Keratinocyte (primary cell): Measurements from ENCODE around the gene PLCB3. TPM values are rescaled to one million over a fixed set of nuclear protein-coding genes. Genes with fewer than 3 reads are reported as not detected.

ENCODE experiments used
- DNase-seq: peaks from one replicate; pipeline ENCODE4 v3.0.0-alpha.2; 2011; ENCODE audit warnings: low read depth, missing footprints, low spot score
- FAIRE-seq: peaks from 2 replicates; lab custom pipeline; 2011; peaks lifted over from hg19 to GRCh38; lab: Jason Lieb, UNC
- H2AFZ ChIP-seq: 2 replicates; pipeline ENCODE4 v1.6.0; 2012; ENCODE audit warnings: low read length, control low read depth, inconsistent platforms; ENCODE audit not compliant: control insufficient read depth
- H3K27ac ChIP-seq: 2 replicates; pipeline ENCODE4 v1.5.1; 2011; ENCODE audit warnings: low read length; ENCODE audit not compliant: control insufficient read depth, insufficient read depth
- H3K27me3 ChIP-seq: 3 replicates; pipeline ENCODE4 v1.6.0; 2011; ENCODE audit warnings: low read length; ENCODE audit not compliant: control insufficient read depth, insufficient read depth; ENCODE audit errors: extremely low read depth
- H3K36me3 ChIP-seq, 2 experiments: 2 replicates in 1 of 2; 3 replicates in 1 of 2; pipeline ENCODE4 v1.5.1; 2011; ENCODE audit warnings: low read length in 2 of 2, mild to moderate bottlenecking in 1 of 2; ENCODE audit not compliant: control insufficient read depth in 2 of 2, insufficient read depth in 2 of 2; ENCODE audit errors: extremely low read depth in 1 of 2
- H3K4me1 ChIP-seq: 3 replicates; pipeline ENCODE4 v1.5.1; 2011; ENCODE audit warnings: low read length; ENCODE audit not compliant: control insufficient read depth, insufficient read depth; ENCODE audit errors: extremely low read depth
- H3K4me2 ChIP-seq: 3 replicates; pipeline ENCODE4 v1.6.0; 2011; ENCODE audit warnings: low read depth, low read length; ENCODE audit not compliant: control insufficient read depth, insufficient read depth; ENCODE audit errors: extremely low read depth
- H3K4me3 ChIP-seq, 3 experiments: fragments of 200-600 bp in 1 of 3; sonication (generic) in 1 of 3; 2 replicates in 2 of 3; 3 replicates in 1 of 3; pipeline ENCODE4 v1.5.1; 2011 to 2016; ENCODE audit warnings: low read length in 3 of 3, mild to moderate bottlenecking in 3 of 3, control low read depth in 2 of 3, inconsistent platforms in 1 of 3, low read depth in 1 of 3, mixed read lengths in 1 of 3, mixed run types in 1 of 3, moderate library complexity in 1 of 3; ENCODE audit not compliant: control insufficient read depth in 2 of 3, insufficient read depth in 2 of 3; ENCODE audit errors: extremely low read depth in 1 of 3
- H3K79me2 ChIP-seq: 2 replicates; pipeline ENCODE4 v1.6.0; 2012; ENCODE audit warnings: low read length; ENCODE audit not compliant: control insufficient read depth, insufficient read depth
- H3K9ac ChIP-seq: 3 replicates; pipeline ENCODE4 v1.6.0; 2011; ENCODE audit warnings: low read length; ENCODE audit not compliant: control insufficient read depth, insufficient read depth; ENCODE audit errors: extremely low read depth
- H3K9me1 ChIP-seq: 3 replicates; pipeline ENCODE4 v1.6.0; 2011; ENCODE audit warnings: low read length; ENCODE audit not compliant: control insufficient read depth, insufficient read depth; ENCODE audit errors: extremely low read depth
- H3K9me3 ChIP-seq: 2 replicates; pipeline ENCODE4 v1.5.1; 2012; ENCODE audit warnings: low read depth, low read length; ENCODE audit not compliant: control insufficient read depth
- H4K20me1 ChIP-seq: 3 replicates; pipeline ENCODE4 v1.6.0; 2011; ENCODE audit warnings: low read length; ENCODE audit not compliant: control insufficient read depth, insufficient read depth; ENCODE audit errors: extremely low read depth
- CTCF ChIP-seq, 3 experiments: IDR thresholded peaks in 1 of 3; conservative IDR thresholded peaks in 1 of 3; optimal IDR thresholded peaks in 1 of 3; 2 replicates in 2 of 3; 3 replicates in 1 of 3; pipeline versions ENCODE3 to v1.5.1; 2011; ENCODE audit warnings: low read length in 3 of 3, mild to moderate bottlenecking in 3 of 3, moderate library complexity in 2 of 3, control low read depth in 1 of 3, inconsistent platforms in 1 of 3; ENCODE audit not compliant: insufficient read depth in 2 of 3; ENCODE audit errors: extremely low read depth in 1 of 3
- EZH2 ChIP-seq: IDR thresholded peaks from one replicate; pipeline ENCODE4 v1.6.1; 2012; ENCODE audit warnings: inconsistent platforms, mild to moderate bottlenecking, low read length, moderate library complexity
- dilution Hi-C: fragments of 300-500 bp; cut with MboI; formaldehyde crosslinking; loops from one replicate; pipeline ENCODE4 v1.7.0; 2020; ENCODE audit warnings: low sequenced_read_pairs; ENCODE audit not compliant: extremely low pct_ligation_motif_present
- polyA plus RNA-seq, 5 experiments: library from polyadenylated mRNA; depleted of rRNA in 3 of 5; stranded (reverse) in 3 of 5; stranded (forward) in 1 of 5; unstranded in 1 of 5; fragments of >200 nt; gene quantifications; 1 replicate in 1 of 5; 2 replicates in 3 of 5; 3 replicates in 1 of 5; pipeline versions ENCODE4 v1.2.1 to v1.2.3, GENCODE V29; 2011 to 2012; ENCODE audit warnings: missing spikeins in 2 of 5, low read depth in 1 of 5, low replicate concordance in 1 of 5

The PLCB3 gene
- polyA plus RNA-seq, 1 donor (not counting 4 experiments of a cell fraction or from before 2014, with no cell fraction given), result 32.5 TPM

GRCh38 chr11:64316672-64317324, 65.5 kb downstream of the PLCB3 start:
- H3K4me3 ChIP-seq, result peak overlapping the region; percentile 56 to 73 (median 72)
- TF ChIP-seq EZH2, result no peak
- TF ChIP-seq CTCF (optimal IDR thresholded peaks at IDR 0.05 in 1 of 3, IDR thresholded peaks at IDR 0.05 in 1 of 3, conservative IDR thresholded peaks at IDR 0.05 in 1 of 3; ENCODE audit: extremely low read depth in 1 of 3, insufficient read depth in 2 of 3, low read length in 3 of 3), result peak; percentile 43 to 46 (median 45)
- dilution Hi-C loops, result no loop called here
- no peaks in the 10 kb centered on the region for H3K27me3 ChIP-seq
- peak overlapping the region; percentile 81 for H3K27ac ChIP-seq
- H3K4me1 ChIP-seq, result peaks cover 45% of the 10 kb centered on the region
- H4K20me1 ChIP-seq, result no peaks in the 10 kb centered on the region
- FAIRE-seq, result no peak
- peaks cover 22 to 35% of the 10 kb centered on the region in 2 experiments for H3K36me3 ChIP-seq
- no peak overlapping the region for H2AFZ ChIP-seq
- H3K79me2 ChIP-seq, result peaks cover 32% of the 10 kb centered on the region
- no peaks in the 10 kb centered on the region for H3K9me3 ChIP-seq
- H3K4me2 ChIP-seq, result peak overlapping the region; percentile 64
- peak overlapping the region; percentile 90 for H3K9ac ChIP-seq
- no peak for DNase-seq
- H3K9me1 ChIP-seq, result no peaks in the 10 kb centered on the region

GRCh38 chr11:64317325-64317960, 66.1 kb downstream of the PLCB3 start, which contains the start of gene TRMT112:
Gene TRMT112, minus strand, starts transcription at chr11:64317559. Its CDS starts 33 bp downstream, at chr11:64317526.
- H3K27ac ChIP-seq, result peak within 1 kb of the TSS; percentile 81
- peaks cover 2% of the 10 kb centered on the region for H3K9me1 ChIP-seq
- peak within 1 kb of the TSS; percentile 64 for H3K4me2 ChIP-seq
- H3K9me3 ChIP-seq, result no peaks in the 10 kb centered on the region
- TF ChIP-seq CTCF (optimal IDR thresholded peaks at IDR 0.05 in 1 of 3, IDR thresholded peaks at IDR 0.05 in 1 of 3, conservative IDR thresholded peaks at IDR 0.05 in 1 of 3; ENCODE audit: extremely low read depth in 1 of 3, insufficient read depth in 2 of 3, low read length in 3 of 3), result no peak
- no peak for TF ChIP-seq EZH2
- H3K36me3 ChIP-seq, result peaks cover 24 to 41% of the 10 kb centered on the region in 2 experiments
- peak; percentile 94 for FAIRE-seq
- peaks cover 32% of the 10 kb centered on the region for H3K79me2 ChIP-seq
- peaks cover 49% of the 10 kb centered on the region for H3K4me1 ChIP-seq
- H3K4me3 ChIP-seq, result peak within 1 kb of the TSS; percentile 56 to 83 (median 72)
- DNase-seq, result peak; percentile 97
- no peaks in the 10 kb centered on the region for H4K20me1 ChIP-seq
- peak within 1 kb of the TSS; percentile 90 for H3K9ac ChIP-seq
- H2AFZ ChIP-seq, result peak within 1 kb of the TSS; percentile 23
- dilution Hi-C loops, result no loop called here
- no peaks in the 10 kb centered on the region for H3K27me3 ChIP-seq
